OCI-LY1 (cell line): Measurements from ENCODE around the gene ABR.

ENCODE experiments used
- H2AFZ ChIP-seq: fragments of 200-600 bp; sonication (generic), shearing (Covaris generic); 2 replicates; pipeline ENCODE4 v1.6.0; 2014; ENCODE audit warnings: antibody characterized with exemption, mild to moderate bottlenecking, low read length
- H3F3A ChIP-seq: fragments of 200-600 bp; sonication (generic), shearing (Covaris generic); 2 replicates; pipeline ENCODE4 v1.6.0; 2014; ENCODE audit warnings: mild to moderate bottlenecking, antibody characterized with exemption, low read length, moderate library complexity; ENCODE audit not compliant: insufficient read depth
- H3K27ac ChIP-seq: fragments of 200-600 bp; sonication (generic); 2 replicates; pipeline ENCODE4 v1.5.1; 2014; ENCODE audit warnings: low read length, mixed run types, mild to moderate bottlenecking, low read depth; ENCODE audit not compliant: poor library complexity, severe bottlenecking
- H3K27me3 ChIP-seq: fragments of 200-600 bp; sonication (generic); 2 replicates; pipeline ENCODE4 v1.6.0; 2014; ENCODE audit warnings: antibody characterized with exemption, mild to moderate bottlenecking, low read length, moderate library complexity; ENCODE audit not compliant: insufficient read depth
- H3K36me3 ChIP-seq: fragments of 200-600 bp; sonication (generic); 2 replicates; pipeline ENCODE4 v1.6.1; 2014; ENCODE audit warnings: mild to moderate bottlenecking, antibody characterized with exemption, low read length, moderate library complexity, mixed read lengths; ENCODE audit not compliant: insufficient read depth
- H3K4me1 ChIP-seq: fragments of 200-600 bp; sonication (generic); 2 replicates; pipeline ENCODE4 v1.5.1; 2014; ENCODE audit warnings: mild to moderate bottlenecking, low read length, moderate library complexity; ENCODE audit not compliant: insufficient read depth, severe bottlenecking
- H3K4me2 ChIP-seq: fragments of 200-600 bp; sonication (generic), shearing (Covaris generic); 2 replicates; pipeline ENCODE4 v1.6.1; 2014; ENCODE audit warnings: low read length
- H3K4me3 ChIP-seq: fragments of 200-600 bp; sonication (generic); 2 replicates; pipeline ENCODE4 v1.5.1; 2014; ENCODE audit warnings: low read length, low read depth, mild to moderate bottlenecking, mixed read lengths; ENCODE audit not compliant: poor library complexity, severe bottlenecking
- H3K79me2 ChIP-seq: fragments of 200-600 bp; shearing (Covaris generic); 2 replicates; pipeline ENCODE4 v1.6.1; 2016; ENCODE audit warnings: mixed run types, low read length, mixed read lengths; ENCODE audit not compliant: insufficient read depth
- H3K9ac ChIP-seq: fragments of 200-600 bp; sonication (generic), shearing (Covaris generic); 2 replicates; pipeline ENCODE4 v1.6.1; 2014; ENCODE audit warnings: mild to moderate bottlenecking, low read length, mixed read lengths
- H3K9me2 ChIP-seq: fragments of 200-600 bp; sonication (generic), shearing (Covaris generic); 2 replicates; pipeline ENCODE4 v1.6.1; 2014; ENCODE audit warnings: low read depth, mild to moderate bottlenecking, low read length, mixed read lengths
- H3K9me3 ChIP-seq: fragments of 200-600 bp; shearing (Covaris generic); 2 replicates; pipeline ENCODE4 v1.6.1; 2014; ENCODE audit warnings: low read length, mixed read lengths
- H4K20me1 ChIP-seq: fragments of 200-600 bp; sonication (generic), shearing (Covaris generic); 2 replicates; pipeline ENCODE4 v1.6.0; 2016; ENCODE audit warnings: mild to moderate bottlenecking, low read length; ENCODE audit not compliant: insufficient read depth
- EZH2 ChIP-seq: fragments of 200-600 bp; sonication (generic), shearing (Covaris generic); IDR thresholded peaks from 2 replicates; pipeline ENCODE4 v1.8.0; 2017; ENCODE audit warnings: borderline replicate concordance, mixed run types, mild to moderate bottlenecking, antibody characterized with exemption, low read length, moderate library complexity, mixed read lengths
- TF ChIP-seq, protein P1 (sequence below): fragments of 200-600 bp; sonication (generic), shearing (Covaris generic); IDR thresholded peaks from 2 replicates; pipeline ENCODE4 v1.5.1; 2017; ENCODE audit warnings: mild to moderate bottlenecking, antibody characterized with exemption, low read length, moderate library complexity, mixed read lengths

Gene ABR

DNA sequence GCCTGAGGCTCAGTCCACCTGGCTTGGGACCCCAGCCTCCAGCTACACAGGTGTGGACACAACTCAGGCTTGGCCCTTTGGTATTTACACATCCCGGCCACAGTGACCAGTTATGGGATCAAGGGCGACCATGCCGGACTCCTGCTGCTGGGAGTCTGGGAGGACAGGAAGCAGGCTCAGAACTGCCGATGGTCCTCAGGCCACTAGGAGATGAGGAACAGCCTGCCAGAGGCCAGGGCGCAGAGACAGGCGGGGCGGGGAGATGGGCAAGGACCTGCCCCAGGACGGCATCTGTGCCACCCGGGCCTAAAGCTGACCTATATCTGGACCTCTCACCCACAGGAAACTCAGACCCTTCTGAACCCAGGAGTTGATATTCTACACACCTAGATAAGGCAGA, 212.7 kb downstream of the ABR start:
- no peak overlapping the region for H3K9ac ChIP-seq
- H3K36me3 ChIP-seq, result no peaks in the 10 kb centered on the region
- no peaks in the 10 kb centered on the region for H3K4me1 ChIP-seq
- H3K27ac ChIP-seq, result no peak overlapping the region
- no peaks in the 10 kb centered on the region for H3F3A ChIP-seq
- H4K20me1 ChIP-seq, result no peaks in the 10 kb centered on the region
- no peak overlapping the region for H3K4me2 ChIP-seq
- no peaks in the 10 kb centered on the region for H3K9me3 ChIP-seq
- no peak overlapping the region for H2AFZ ChIP-seq
- H3K79me2 ChIP-seq, result no peaks in the 10 kb centered on the region
- TF ChIP-seq, protein P1, sequence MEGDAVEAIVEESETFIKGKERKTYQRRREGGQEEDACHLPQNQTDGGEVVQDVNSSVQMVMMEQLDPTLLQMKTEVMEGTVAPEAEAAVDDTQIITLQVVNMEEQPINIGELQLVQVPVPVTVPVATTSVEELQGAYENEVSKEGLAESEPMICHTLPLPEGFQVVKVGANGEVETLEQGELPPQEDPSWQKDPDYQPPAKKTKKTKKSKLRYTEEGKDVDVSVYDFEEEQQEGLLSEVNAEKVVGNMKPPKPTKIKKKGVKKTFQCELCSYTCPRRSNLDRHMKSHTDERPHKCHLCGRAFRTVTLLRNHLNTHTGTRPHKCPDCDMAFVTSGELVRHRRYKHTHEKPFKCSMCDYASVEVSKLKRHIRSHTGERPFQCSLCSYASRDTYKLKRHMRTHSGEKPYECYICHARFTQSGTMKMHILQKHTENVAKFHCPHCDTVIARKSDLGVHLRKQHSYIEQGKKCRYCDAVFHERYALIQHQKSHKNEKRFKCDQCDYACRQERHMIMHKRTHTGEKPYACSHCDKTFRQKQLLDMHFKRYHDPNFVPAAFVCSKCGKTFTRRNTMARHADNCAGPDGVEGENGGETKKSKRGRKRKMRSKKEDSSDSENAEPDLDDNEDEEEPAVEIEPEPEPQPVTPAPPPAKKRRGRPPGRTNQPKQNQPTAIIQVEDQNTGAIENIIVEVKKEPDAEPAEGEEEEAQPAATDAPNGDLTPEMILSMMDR, result no peak
- no peaks in the 10 kb centered on the region for H3K9me2 ChIP-seq
- no peaks in the 10 kb centered on the region; the same call in 1 of the 2 replicates for H3K27me3 ChIP-seq
- no peak overlapping the region for H3K4me3 ChIP-seq

DNA sequence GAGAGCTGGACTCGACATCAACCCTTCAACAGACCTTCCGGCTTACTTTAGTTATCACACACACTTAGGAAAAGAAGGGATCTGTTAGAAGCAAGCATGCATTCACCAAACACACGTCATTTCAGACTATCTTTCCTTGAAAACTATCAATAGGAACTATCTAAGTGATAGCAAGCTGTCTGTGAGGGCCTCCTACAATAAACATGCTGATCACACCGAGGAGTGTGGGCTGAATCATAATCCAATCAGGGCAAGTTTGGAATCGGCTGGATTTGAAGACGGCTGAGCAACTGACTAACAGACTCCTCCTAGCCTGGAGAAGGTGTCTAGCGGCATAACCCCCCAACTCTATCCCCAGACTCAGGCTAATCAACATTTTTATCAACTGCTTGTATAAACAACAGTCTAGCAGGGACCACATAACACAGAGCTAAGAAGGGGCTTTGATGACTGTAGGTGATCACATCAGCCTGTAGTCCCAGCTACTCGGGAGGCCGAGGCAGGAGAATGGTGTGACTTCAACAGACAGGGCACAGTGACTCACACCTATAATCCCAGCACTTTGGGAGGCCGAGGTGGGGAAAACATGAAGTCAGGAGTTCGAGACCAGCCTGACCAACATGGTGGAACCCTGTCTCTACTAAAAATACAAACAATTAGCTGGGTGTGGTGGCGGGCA, 214.3 kb downstream of the ABR start:
- no peaks in the 10 kb centered on the region for H4K20me1 ChIP-seq
- no peak overlapping the region for H2AFZ ChIP-seq
- H3K27me3 ChIP-seq, result no peaks in the 10 kb centered on the region; the same call in 1 of the 2 replicates
- TF ChIP-seq, protein P1, result no peak
- no peak for TF ChIP-seq EZH2
- H3K4me1 ChIP-seq, result no peaks in the 10 kb centered on the region
- no peaks in the 10 kb centered on the region for H3K79me2 ChIP-seq
- no peaks in the 10 kb centered on the region for H3K36me3 ChIP-seq
- H3K4me2 ChIP-seq, result no peak overlapping the region
- H3K9me2 ChIP-seq, result no peaks in the 10 kb centered on the region
- H3K27ac ChIP-seq, result no peak overlapping the region
- no peak overlapping the region for H3K4me3 ChIP-seq
- H3K9ac ChIP-seq, result no peak overlapping the region
- H3K9me3 ChIP-seq, result no peaks in the 10 kb centered on the region
- no peaks in the 10 kb centered on the region for H3F3A ChIP-seq

DNA sequence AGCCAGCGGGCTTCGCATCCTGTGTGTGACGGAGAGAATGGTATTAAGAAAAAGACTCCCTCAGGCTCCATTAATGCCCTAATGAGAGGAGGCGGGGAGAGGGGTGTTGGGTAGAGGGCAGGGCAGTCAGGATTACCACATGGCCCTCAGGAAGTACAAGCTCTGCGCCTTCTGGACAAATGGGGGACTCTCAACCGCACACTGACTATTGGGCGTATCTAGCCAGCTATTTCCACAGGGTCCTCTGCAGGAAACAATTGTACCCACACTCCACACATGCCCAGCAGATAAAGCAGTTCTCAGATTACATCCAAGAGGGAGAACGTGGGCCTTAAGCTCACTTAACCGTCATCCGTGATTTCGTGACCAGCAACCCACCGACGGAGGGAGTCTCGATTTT, 214.9 kb downstream of the ABR start:
- Histone ChIP-seq H3K4me2 (no peak overlapping the region), H3K9ac (no peak overlapping the region), H3K27me3 (no peaks in the 10 kb centered on the region; the same call in 1 of the 2 replicates), H3K79me2 (no peaks in the 10 kb centered on the region), H3K27ac (no peak overlapping the region), H3K4me3 (no peak overlapping the region), H3K36me3 (no peaks in the 10 kb centered on the region), H3K9me3 (no peaks in the 10 kb centered on the region), H2AFZ (no peak overlapping the region), H3F3A (no peaks in the 10 kb centered on the region), H3K9me2 (no peaks in the 10 kb centered on the region), H3K4me1 (no peaks in the 10 kb centered on the region), H4K20me1 (no peaks in the 10 kb centered on the region)
- TF ChIP-seq, protein P1, result no peak
- no peak for TF ChIP-seq EZH2
